ENCODE results near the gene KLHL26.
"Not testable (repeated sequence)": the region's sequence is repeated elsewhere in the genome, so short reads cannot be mapped to it uniquely, and the experiment has no call there.

Gene KLHL26

GRCh38 chr19:18590273-18591272, 46.3 kb upstream of the KLHL26 start:
- TF ChIP-seq CTCF (IDR thresholded peaks at IDR 0.05), result no peak
- Histone ChIP-seq H3K4me3 (no peak overlapping the region), H3K27ac (peak overlapping the region in 1 of 2 donors; percentile 28)
- peak; percentile 74 for DNase-seq (ENCODE audit: low spot score)

GRCh38 chr19:18591735-18592385, 45.0 kb upstream of the KLHL26 start:
- DNase-seq (ENCODE audit: low spot score), result no peak
- no peak for TF ChIP-seq CTCF (IDR thresholded peaks at IDR 0.05)
- H3K27ac ChIP-seq, result no peak overlapping the region
- no peak overlapping the region for H3K4me3 ChIP-seq

- DNase-seq (ENCODE audit: low spot score); H3K27ac ChIP-seq; H3K4me3 ChIP-seq: not testable (repeated sequence)
These were observed 44.1 kb upstream of the KLHL26 start for GRCh38 chr19:18592732-18593131.

- no peak for TF ChIP-seq CTCF (IDR thresholded peaks at IDR 0.05)
- no peak for DNase-seq (ENCODE audit: low spot score)
- Histone ChIP-seq H3K4me3 (peak overlapping the region; percentile 69), H3K27ac (peak overlapping the region; percentile 42 to 77)
These were observed 43.3 kb upstream of the KLHL26 start for GRCh38 chr19:18593367-18594095.

DNA sequence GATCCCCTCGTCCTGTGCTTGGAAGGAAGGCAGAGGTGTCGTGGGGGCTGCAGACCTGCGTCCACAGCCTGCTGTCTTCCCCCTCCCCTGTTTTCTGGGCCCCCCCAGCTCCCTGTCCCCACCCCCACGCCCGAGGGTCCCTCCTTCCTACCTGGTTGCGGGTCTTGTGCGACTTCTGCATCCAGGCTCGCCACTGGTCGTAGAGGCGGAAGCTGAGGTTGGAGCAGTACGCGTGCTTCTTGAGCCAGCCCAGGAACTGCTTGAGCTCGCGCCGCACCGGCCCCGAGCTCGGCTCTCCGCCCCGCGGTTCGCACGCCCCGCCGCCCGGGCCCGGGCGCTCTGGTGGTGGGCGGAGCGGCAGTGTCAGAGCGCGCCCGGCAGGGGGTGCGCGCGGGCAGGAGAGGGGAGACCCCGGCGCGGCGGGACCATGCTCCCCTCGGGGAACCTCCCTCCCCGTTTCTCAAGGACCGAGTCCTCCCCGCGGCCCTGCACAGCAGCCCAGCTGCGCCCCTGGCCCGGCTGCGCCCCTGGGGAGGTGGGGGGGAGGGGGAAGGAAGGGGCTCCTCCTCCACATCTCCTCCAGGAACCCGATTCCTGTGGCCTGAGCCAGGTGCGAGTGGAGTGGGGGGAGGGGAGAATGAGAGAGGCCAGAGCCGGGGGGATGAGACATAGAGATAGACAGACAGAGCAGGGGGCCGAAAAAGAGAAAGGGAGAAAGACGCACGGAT, 42.6 kb upstream of the KLHL26 start:
- DNase-seq (ENCODE audit: low spot score), result no peak
- H3K4me3 ChIP-seq, result peak overlapping the region; percentile 69
- TF ChIP-seq CTCF (IDR thresholded peaks at IDR 0.05), result peak; percentile 96
- peak overlapping the region; percentile 42 to 77 for H3K27ac ChIP-seq

DNA sequence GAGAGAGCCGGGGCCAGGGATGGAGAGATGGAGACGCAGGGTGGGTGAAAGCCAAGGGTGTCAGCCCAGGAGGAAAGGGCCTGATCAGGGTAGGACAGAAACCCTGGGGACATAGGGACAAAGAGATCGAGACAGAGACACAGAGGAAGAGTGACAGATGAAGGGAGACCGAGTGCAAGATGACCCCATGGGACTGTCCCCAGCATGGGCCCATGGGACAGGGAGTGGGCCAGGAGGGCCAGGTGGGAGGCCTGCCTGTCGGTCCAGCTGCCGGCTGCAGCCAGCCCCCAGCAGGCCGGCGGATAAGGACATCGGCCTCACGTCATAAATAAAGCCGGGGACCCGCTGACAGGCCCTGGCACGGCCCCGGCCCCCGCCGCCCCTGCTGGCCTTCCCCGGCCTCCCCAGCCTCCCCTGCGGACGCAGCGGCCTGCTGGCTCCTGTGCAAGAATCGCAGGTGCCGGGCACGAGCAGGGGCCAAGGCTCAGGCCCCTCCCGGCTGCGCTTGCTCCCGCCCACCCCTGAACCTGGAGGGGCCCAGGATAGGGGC, 41.9 kb upstream of the KLHL26 start:
- H3K4me3 ChIP-seq, result peak overlapping the region; percentile 69
- DNase-seq (ENCODE audit: low spot score), result no peak
- H3K27ac ChIP-seq, result peak overlapping the region; percentile 42 to 77
- no peak for TF ChIP-seq CTCF (IDR thresholded peaks at IDR 0.05)
